ENCODE results near the gene PRKAG1. TPM values are rescaled to one million over a fixed set of nuclear protein-coding genes. Genes with fewer than 3 reads are reported as not detected.

The PRKAG1 gene
- total and polyA plus RNA-seq, 10 of the 15 experiments (the other 5 are each of a cell fraction or from before 2014, with no cell fraction given) = 44.5 to 91.6 (median 60.9) TPM

- Histone ChIP-seq H3K4me1 (ENCODE audit: control insufficient read depth, insufficient read depth, low read length) (0 out of 2 replicates have a peak, but pooled peaks cover 3% of the 10 kb centered on the region), H3K9me3 (replicated peaks; ENCODE audit: control insufficient read depth, insufficient read depth, low read length) (no peaks in the 10 kb centered on the region), H4K20me1 (ENCODE audit: control insufficient read depth, insufficient read depth) (no peaks in the 10 kb centered on the region), H3K27me3 (replicated peaks in 1 of 2; ENCODE audit: control insufficient read depth in 2 of 2, insufficient read depth in 2 of 2, low read length in 1 of 2) (no peaks in the 10 kb centered on the region), H3K9ac (ENCODE audit: control insufficient read depth, insufficient read depth, low read length) (no peak overlapping the region), H3K79me2 (ENCODE audit: control insufficient read depth, insufficient read depth, low read length) (no peaks in the 10 kb centered on the region), H3K27ac (ENCODE audit: control insufficient read depth, insufficient read depth) (no peak overlapping the region), H2AFZ (ENCODE audit: control insufficient read depth, low read depth, low read length) (no peak overlapping the region), H3K4me2 (ENCODE audit: control insufficient read depth, insufficient read depth) (no peak overlapping the region), H3K4me3 (no peak overlapping the region), H3K36me3 (ENCODE audit: control insufficient read depth in 2 of 2, insufficient read depth in 2 of 2, low read length in 1 of 2) (peaks cover 14 to 24% of the 10 kb centered on the region in 2 experiments)
- RAD21 ChIA-PET (ENCODE audit: unreplicated experiment) = interaction anchor here (1.6 kb wide), 1 partner anchor 27 kb away, joined by 4 read pairs; no protein-coding TSS in a partner anchor
- FAIRE-seq = no peak
- in situ Hi-C loops (cut with MboI) = no loop called here
- no TSS peak for BruUV-seq (replicated peaks)
- no peak for TF ChIP-seq ETV6 (conservative IDR thresholded peaks at IDR 0.05 in 1 of 2, IDR thresholded peaks at IDR 0.05 in 1 of 2; ENCODE audit: borderline replicate concordance in 1 of 2, low read depth in 1 of 2)
- TF ChIP-seq FOS (IDR thresholded peaks at IDR 0.05; ENCODE audit: borderline replicate concordance, extremely low read depth, insufficient read length) = no peak
- no peak for TF ChIP-seq EP300 (IDR thresholded peaks at IDR 0.05; ENCODE audit: borderline replicate concordance in 1 of 2, control insufficient read depth in 1 of 2, low read depth in 2 of 2, low read length in 2 of 2)
- no peak for TF ChIP-seq PRDM15 (CRISPR knock-in tag; IDR thresholded peaks at IDR 0.05)
- no peak for TF ChIP-seq RFX5 (IDR thresholded peaks at IDR 0.05; ENCODE audit: low read depth, low read length)
- TF ChIP-seq TCF12 (IDR thresholded peaks at IDR 0.05; ENCODE audit: low read depth, low read length) = no peak
- no peak for TF ChIP-seq NFIC (IDR thresholded peaks at IDR 0.05; ENCODE audit: low read depth, low read length)
- no peak for TF ChIP-seq NRF1 (conservative IDR thresholded peaks at IDR 0.05; ENCODE audit: low read depth, low read length)
- intact Hi-C loops (cut with micrococcal nuclease; ENCODE audit: unreplicated experiment) = no loop called here
- ATAC-seq = no peak
- SMC1A ChIA-PET (ENCODE audit: uncharacterized antibody, unreplicated experiment) = no interaction called here
- CTCF ChIA-PET = interaction anchor here (0.6 to 1.1 kb wide), 4 partner anchors 13 to 262 kb away, joined by 3 to 4 read pairs (median 3); no protein-coding TSS in a partner anchor
- DNase-seq (ENCODE audit: low read depth, low spot score) = no peak
- POLR2A ChIA-PET = no interaction called here
- 100% methylated on average over 2 of the region's 2 CpGs for WGBS (ENCODE audit: insufficient coverage, insufficient replicate concordance, low lambda C conversion rate, missing lambda C conversion rate)
These were observed 5.2 kb upstream of the PRKAG1 start for GRCh38 chr12:49023812-49024211.

Measured in GM12878 (cell line).